Stimulated activated CD4-positive, alpha-beta T cell treated with anti-CD3 and anti-CD28 coated beads, Interleukin-4, amount 100 ng/mL, for 24 hours (primary cell): Measurements from ENCODE around the gene DCTN5.
"Not testable (repeated sequence)": the region's sequence is repeated elsewhere in the genome, so short reads cannot be mapped to it uniquely, and the experiment has no call there.

ENCODE experiments used
- DNase-seq: peaks from one replicate; pipeline ENCODE4 v3.0.0-alpha.2; 2020

DCTN5 gene

GRCh38 chr16:23640931-23641765, at the start of gene DCTN5, which contains the start of gene PALB2:
TSS of gene DCTN5 (plus strand) at chr16:23641466. CDS start at chr16:23641543, 77 bp downstream.
TSS of gene PALB2 (minus strand) at chr16:23641310. CDS start at chr16:23641157, 153 bp downstream.
- peak; percentile 90 for DNase-seq

DNA sequence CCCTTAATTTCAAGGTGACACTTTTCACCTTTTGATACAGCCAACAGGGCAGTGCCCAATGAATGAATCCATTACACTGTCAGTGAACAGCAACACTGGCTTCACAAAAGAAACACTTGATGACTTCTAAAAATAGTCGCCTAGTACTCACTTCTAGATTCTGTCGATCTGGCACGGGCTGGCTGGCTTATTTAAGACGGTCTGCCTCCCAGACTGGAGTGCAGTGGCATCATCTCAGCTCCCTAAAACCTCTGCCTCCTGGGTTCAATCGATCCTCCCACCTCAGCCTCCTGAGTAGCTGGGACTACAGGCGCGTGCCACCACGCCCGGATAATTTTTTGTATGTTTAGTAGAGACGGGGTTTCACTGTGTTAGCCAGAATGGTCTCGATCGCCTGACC, 47.1 kb upstream of the DCTN5 start:
- no peak for DNase-seq

- no peak for DNase-seq
Measured at GRCh38 chr16:23595246-23595950, 45.9 kb upstream of the DCTN5 start.

GRCh38 chr16:23595951-23596720, 45.1 kb upstream of the DCTN5 start, which contains the start of gene NDUFAB1:
TSS of gene NDUFAB1 (minus strand) at chr16:23596316. CDS start at chr16:23596290, 26 bp downstream.
- DNase-seq = peak; percentile 91

- peak; percentile 9 for DNase-seq
Measured at GRCh38 chr16:23597003-23597756, 44.1 kb upstream of the DCTN5 start.

DNA sequence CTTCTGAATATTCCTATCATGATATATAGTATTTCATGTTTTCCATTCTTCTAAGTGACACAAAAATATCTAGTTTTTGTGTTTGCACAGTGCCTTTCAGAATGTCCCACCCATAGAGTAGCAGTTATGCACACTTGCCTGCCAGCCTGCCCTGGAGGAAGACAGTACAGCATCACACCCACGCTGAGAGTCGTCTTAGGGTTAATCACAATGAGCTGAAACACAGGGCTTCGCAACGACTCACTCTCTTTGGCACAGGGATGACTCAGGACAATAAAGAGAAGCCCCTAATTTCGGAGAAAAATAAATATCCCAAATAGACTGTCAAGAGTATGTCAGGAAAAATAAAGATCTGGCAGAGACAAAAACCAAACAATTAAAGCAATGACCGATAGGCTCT, 33.5 kb upstream of the DCTN5 start:
- no peak for DNase-seq

DNA sequence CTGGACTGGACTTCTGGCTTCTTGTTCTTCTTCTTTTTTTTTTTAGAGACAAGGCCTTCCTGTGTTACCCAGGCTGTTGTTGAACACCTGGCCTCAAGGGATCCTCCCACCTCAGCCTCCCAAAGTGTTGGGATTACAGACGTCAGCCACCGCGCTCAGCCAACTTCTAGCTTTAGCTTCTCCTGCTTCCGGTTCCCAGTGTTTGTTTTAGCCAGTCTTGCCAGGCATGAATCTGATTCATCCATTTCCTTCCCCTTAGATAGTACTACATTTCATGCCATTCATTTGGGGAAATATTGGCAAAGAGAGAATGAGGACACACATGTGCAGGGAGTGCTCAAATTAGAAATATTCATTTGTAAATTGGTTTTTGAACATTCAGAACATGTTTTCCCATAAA, 33.1 kb upstream of the DCTN5 start:
- no peak for DNase-seq

DNA sequence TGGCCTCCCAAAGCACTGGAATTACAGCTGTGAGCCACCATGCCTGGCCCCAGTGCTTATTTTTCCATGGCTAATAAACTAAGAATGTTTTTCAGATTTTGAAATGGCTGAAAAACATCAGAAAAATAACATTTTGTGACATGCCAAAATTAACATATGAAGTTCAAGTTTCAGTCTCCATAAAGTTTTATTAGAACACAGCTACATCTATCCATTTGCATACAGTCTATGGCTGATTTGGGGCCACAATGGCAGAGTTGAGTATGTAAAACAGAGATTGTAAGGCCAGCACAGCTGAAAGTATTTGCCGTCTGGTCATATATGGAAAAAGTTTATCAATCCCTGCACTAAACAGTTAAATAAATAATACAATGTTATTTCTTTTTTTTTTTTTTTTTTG, 31.3 kb upstream of the DCTN5 start:
- DNase-seq = no peak

GRCh38 chr16:23610905-23611304, 30.4 kb upstream of the DCTN5 start:
- not testable (repeated sequence) for DNase-seq

DNA sequence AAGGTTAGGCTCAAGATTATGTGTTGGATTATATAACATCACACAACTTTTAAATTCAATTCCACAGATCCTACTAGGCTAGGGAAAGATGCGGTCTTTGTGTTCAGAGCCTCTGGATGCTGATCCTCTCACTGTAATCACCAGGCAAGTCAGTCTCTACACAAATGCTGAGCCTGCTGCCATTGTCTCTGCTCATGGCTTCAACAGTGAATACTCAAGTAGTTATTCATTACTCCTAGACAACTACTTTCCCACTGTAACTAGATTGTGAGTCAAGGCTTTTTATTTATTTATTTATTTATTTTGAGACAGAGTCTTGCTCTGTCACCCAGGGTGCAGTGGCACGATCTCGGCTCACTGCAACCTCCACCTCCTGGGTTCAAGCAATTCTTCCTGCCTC, 29.3 kb upstream of the DCTN5 start:
- no peak for DNase-seq

- no peak for DNase-seq
Measured at GRCh38 chr16:23615805-23616204, 25.5 kb upstream of the DCTN5 start.

- DNase-seq = no peak
Measured at GRCh38 chr16:23624092-23624491, 17.2 kb upstream of the DCTN5 start.

DNA sequence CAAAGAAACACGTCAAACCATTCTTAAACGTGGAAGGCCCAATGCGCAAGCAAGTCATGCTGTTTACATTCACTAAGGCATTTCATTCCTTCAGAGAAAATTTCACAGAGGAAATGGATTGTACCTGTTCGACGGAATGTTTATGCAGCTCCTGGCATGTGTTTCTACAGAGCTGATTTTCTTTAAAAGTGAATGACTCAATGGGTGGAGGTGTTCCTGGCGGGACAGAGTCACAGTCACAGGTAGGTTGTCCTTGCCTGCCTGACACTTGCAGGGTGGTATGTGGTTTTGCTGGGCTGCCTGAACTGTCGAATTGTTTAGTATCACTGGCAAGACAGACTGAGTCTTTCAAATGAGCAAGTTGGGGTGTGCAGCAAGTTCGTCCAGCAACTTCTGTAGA, 11.8 kb upstream of the DCTN5 start:
- DNase-seq = no peak

DNA sequence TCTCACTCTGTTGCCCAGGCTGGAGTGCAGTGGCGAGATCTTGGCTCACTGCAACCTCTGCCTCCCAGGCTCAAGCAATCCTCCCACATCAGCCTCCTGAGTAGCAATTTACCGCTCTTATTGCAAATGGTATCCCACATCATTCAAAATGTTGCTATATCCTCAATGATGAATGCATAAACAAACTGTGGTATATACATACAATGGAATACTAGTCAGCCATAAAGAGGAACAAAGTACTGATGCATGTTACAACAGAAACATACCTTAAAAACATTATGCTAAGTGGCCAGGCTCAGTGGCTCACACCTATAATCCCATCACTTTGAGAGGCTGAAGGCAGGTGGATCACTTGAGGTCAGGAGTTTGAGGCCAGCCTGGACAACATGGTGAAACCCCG, 9.4 kb upstream of the DCTN5 start:
- DNase-seq = not testable (repeated sequence)

DNA sequence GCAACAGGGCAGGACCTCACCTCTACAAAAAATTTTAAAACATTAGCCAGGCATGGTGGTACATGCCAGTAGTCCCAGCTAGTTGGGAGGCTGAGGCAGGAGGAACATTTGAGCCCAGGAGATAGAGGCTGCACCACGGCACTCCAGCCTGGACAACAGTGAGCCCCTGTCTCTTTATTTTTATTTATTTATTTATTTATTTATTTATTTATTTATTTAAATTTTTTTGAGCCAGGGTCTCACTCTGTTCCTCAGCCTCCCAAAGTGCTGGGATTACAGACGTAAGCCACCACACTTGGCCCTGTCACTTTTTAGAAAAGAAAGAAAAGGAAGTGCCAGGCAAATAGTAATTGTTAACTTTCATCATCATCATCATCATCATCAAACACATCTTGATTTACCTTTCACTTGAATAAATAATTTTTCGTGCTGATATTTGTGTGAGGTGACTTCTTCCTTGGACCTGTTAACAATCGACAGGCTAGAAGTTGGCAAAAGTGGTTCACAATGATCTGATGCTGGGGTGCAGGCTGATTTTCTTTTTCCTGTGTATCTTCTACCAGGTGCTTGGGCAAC, 6.7 kb upstream of the DCTN5 start:
- DNase-seq = no peak

DNA sequence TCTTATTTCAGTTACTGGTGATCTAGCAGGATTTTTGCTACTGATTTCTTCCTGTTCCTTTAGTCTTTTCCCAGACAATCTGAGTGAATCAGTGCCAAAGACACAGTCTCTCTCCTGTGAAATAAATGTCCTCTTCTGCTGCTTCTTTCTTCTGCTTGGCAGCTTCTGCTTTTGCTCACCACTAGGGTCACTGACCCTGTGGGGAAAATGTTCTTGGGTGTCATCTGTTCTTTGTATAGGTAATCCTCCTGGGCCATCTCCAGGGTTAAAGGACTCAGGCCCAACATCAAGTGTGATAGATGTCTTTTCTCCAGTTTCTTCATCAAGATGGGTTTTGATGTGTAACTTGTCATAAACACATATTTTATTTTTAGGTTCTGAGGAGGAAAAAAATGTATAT, 5.3 kb upstream of the DCTN5 start:
- no peak for DNase-seq

- peak; percentile 20 for DNase-seq
Measured at GRCh38 chr16:23640615-23640930, 693 bp upstream of the DCTN5 start.

DNA sequence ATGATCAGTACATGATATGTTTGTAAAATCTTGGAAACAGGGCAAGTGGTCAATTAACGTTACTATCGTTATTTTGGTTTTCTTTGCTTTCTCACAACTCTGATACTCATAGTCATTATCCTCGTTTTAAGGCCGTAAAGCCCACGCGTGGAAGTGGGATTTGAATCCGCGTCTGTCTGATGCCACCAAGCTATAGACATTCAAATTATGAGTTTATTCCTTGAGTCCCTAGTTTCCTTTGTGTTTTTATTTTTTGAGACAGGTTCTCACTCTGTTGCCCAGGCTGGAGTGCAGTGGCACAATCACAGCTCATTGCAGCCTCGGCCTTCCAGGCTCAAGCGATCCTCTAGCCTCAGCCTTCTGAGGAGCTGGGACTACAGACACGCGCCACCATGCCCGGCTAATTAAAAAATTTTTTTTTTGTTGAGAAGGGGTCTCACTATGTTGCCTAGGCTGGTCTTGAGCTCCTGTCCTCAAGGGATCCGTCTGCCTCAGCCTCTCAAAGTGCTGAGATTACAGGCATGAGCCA, 1.0 kb downstream of the DCTN5 start:
- DNase-seq = no peak

DNA sequence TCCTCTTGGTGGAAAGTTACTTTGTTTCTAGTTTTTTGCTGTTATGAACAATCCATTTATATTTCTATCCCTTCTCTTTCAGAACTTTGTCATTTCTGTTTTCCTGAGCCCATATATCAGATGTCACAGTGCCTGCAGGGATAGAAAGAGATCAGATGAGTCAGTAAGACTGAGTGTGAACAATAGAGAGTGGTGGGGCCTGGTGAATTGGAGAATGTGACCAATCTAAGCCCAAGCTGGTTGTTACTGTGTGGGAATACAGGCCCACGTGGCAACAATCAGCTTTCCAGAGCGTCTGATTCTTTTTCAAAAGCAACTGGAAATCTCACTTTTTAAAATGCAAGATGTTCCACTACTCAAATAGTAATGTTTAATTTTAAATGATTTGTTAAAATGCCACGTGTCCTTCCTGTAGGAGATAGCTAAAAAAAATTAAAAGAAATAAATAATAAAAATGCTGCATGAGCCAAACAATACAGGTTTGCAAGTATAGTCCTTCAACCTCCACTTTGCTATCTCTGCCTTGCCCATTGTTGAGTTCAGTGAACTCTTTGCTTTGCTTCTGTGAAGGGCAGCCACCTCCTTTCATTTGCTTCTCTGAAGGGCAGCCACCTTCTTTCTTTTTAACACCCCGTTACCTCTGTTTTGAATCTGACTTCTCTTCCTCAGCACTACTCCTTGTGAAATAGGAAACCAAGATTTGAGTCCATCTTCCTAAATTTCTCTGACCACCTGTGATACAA, 9.6 kb downstream of the DCTN5 start:
- DNase-seq = no peak

- no peak for DNase-seq
Measured at GRCh38 chr16:23651943-23652468, 10.7 kb downstream of the DCTN5 start.

GRCh38 chr16:23663918-23664317, 22.7 kb downstream of the DCTN5 start:
- no peak for DNase-seq
